Fibroblast of skin of right quadriceps (primary cell): ENCODE data around the gene PDGFC.
A peak's percentile ranks its signal among the peaks of the same experiment; 100 is the strongest.
"Not testable (repeated sequence)": the region's sequence is repeated elsewhere in the genome, so short reads cannot be mapped to it uniquely, and the experiment has no call there.

ENCODE experiments used
- DNase-seq: peaks from one replicate; pipeline ENCODE4 v3.0.0-alpha.2; 2013

The PDGFC gene

DNA sequence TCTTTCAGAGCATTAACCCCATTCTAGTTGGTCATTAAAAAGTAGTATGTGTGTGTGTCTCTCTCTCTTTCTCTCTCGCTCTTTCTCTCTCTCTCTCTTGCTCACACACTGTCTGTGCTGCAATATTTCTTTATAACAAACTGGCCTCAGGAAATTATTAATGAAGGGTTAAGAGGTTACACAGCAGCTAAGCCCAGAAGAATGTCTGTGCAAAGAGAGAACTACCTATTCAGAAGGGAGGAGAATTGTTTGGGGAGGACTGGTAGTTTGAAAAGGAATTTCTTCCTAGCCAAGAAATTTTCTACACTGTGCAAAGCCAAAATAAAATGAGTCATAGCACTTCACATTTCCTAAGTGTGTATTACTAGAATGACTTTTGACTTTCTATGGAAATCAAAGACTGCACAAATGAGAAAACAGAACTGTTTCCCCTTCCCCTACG lies 22.2 kb downstream of the PDGFC start:
- peak; percentile 83 for DNase-seq

DNA sequence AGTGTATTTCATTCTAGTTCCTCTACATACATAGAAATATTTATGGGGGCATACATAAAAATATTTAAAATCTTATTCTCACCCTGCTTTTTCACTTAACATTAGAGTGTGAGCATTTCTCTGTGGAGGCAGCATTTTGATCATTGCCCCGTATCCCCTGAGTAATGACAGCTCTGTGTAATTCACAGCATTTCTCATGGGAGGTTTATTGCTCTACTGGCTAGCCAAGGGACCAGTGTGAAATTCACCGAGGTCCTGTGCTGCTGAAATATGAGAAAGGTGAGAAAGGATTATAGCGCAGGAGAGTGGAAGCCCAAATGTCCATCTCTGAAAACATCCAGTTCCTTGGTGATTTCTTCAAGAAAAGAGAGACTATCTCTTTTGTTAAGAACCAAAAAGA lies 22.9 kb downstream of the PDGFC start:
- no peak for DNase-seq

DNA sequence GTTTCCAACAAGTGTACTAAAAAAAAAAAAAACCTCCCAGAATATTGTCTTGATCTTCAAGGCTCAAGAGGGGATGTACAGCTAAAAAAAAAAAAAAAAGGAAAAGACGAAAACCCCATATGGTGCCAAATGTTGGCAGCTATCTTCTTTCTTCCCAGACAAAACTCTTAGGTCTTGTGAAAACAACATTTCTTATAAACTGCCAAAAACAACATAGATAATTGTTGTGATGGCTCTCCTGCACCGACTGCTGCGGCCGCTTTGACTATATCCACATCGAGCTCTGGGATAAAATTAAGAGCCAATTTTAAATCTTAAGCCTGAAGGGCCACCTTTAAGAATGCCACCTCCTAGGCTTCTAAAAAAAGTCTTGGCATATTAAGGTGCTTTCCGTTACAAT lies 23.5 kb downstream of the PDGFC start:
- no peak for DNase-seq

DNA sequence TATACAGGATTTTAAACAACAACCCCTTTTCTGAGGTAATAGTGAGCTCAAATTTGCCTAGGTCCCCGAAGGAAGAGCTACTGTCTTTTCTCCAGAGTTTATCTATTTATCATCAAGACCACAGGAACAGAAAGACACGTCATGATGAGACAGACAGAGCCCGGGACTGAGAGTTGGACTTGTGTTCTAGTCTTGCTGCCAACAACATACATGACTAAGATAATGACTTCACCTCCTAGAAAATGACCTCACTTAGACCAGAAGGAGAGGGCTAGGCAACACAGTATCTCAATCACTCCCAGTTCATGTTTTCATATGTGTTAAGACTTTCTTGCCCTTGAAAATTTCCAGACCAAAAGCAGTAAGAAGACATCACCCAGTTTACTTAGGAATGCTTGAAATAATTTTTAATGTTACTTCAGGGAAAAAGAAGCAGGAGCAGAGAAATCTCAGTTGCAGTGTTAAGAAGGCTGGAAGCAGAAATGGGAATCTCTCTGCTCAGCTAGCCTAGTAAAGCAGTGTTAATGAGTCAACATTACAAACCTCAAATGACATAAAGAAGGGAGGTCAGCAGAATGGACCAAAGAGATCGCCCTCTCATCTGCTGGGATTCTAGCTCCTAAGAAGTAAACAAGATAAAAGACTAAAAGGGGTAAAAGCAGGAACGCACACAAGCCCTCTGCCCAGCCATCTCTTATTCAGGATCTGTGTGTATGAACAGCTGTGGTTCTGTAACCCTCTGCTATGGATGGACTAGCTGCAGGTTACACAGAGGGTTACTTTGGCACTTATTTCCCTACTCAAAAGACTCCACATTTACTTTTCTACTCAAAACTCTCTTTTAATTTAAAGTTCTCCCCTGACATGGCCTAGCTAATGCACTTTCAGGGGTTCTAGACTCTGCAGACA lies 24.8 kb downstream of the PDGFC start:
- peak; percentile 98 for DNase-seq

DNA sequence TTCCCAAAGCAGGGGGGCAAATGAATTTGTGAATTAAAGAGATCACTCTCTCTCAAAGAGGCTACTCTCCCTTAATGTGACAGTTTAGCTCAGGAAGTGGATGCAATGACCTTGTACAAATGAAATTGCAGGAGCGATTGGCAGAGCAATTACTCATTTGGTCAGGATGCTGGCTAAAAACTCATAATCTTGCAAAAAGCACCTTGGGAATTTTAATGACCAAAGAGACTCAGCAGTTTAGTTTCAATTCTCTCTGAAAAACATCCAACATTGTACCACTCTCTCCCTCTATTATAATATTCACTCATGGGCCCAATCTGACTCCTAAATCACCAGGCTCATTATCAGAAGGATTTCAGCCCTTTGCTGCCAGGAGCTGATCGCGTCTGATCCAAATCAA lies 26.1 kb downstream of the PDGFC start:
- DNase-seq, result peak; percentile 36

DNA sequence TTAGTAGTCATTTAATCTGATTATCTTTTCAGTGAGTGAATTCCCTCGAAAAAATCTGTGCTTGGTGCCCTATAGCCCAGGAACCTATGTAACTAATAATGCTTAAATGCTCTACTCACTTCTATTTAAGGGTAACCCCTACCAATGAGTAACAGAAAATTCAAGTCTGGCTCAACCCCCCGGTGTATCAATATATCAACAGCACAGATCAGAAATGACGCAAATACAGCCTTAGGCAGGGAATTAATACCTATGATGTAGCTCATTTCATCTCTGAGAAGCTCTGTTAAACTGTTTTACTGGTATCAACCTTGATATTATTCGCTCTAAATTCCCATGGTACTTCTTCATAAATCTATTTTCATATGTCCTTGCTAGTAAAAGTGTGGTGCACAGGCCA lies 28.6 kb downstream of the PDGFC start:
- DNase-seq, result no peak

DNA sequence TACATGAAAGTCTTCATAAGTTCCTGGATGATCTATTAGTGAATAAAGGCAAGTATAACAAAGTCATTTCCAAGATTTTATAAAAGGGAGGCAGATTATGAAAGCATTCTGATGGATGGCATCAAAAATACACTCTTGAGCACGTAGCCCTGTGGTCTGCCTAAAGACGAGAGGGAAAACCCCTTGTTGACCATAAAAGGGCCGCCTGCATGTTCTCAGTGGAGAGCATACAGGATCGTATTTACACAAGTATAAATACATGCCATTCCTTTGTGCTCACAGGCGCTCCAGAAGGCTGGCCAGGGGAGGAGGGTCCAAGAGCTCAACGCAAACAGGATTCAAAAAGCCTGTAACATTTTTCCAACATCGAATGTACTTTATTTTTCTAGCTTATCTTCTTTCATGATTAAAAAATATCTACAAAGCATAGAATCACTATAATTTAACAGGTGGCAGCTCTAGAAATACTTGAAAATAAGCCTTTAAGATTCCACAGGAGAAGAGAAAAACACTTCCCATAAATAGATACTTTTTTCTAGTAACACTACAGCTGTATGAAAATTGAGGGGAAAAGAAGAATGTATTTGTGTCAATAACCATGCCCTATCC lies 29.6 kb downstream of the PDGFC start:
- DNase-seq, result peak; percentile 95

DNA sequence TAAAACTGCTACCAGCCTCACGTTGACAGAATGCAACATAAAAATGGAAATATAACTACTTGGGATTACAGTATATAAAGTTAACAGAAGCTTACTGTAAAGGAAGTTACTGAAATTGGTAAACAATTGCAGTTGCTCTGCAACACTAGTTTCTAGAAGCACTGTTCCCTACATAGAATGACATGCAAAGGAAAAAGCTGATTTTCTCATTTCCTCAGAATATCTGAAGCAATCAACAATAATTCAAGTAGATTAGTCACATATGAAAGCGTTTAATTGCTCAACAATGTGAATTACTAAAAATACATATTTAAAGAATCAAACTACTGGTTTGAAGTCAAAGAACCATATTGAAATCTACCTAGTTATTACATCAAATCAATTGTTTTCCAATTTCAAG lies 31.8 kb downstream of the PDGFC start:
- DNase-seq, result peak; percentile 43

DNA sequence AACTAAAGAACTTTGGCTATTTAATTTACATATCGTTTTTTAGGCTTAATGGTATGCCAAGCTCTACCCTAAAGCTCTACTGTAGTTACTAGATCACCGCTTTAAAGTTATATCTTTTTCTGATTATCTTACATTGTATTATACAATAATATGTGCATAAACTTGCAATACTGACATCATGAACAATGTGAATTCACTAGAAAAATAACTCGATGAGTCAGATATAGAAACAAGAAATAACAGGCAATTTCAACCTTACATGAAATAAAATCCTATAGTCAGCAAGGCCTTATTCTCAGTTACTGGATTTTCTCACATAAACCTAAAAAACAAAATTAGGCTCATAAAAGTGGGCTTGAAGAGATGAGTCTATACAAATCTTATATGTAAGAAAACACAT lies 32.5 kb downstream of the PDGFC start:
- DNase-seq, result no peak

DNA sequence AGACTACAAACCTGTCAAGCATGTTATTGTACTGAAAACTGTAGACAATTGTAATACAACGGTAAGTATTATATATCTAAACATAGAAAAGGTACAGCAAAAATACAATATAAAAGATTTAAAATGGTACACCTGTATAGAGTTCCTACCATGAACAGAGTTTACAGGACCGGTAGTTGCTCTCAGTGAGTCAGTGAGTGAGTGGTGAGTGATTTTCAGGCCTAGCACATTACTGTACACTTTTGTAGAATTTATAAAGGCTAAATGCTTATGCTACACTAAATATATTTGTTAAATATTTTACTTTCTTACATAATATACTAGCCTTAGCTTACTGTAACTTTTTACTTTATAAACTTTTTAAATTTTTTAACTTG lies 37.4 kb downstream of the PDGFC start:
- no peak for DNase-seq

DNA sequence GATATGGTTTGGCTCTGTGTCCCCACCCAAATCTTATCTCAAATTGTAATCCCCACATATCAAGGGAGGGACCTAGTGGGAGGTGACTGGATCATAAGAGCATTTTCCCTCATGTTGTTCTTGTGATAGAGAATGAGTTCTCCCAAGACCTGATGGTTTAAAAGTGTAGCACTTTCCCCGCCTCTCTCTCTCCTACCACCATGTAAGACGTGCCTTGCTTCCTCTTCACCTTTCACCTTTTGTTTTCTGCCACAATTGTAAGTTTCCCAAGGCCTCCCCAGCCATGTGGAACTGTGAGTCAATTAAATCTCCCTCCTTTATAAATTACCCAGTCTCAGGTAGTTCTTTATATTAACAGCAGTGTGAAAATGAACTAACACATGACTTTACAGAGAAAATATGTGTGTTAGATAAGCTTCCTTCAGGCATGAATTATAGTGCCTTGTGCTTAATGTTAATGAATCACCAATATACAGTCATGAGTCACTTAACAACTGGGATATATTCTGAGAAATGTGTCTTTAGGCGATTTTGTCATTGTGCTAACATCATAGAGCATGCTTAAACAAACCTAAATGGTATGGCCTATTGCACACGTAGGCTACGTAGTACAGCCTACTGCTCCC lies 37.9 kb downstream of the PDGFC start:
- peak; percentile 94 for DNase-seq

DNA sequence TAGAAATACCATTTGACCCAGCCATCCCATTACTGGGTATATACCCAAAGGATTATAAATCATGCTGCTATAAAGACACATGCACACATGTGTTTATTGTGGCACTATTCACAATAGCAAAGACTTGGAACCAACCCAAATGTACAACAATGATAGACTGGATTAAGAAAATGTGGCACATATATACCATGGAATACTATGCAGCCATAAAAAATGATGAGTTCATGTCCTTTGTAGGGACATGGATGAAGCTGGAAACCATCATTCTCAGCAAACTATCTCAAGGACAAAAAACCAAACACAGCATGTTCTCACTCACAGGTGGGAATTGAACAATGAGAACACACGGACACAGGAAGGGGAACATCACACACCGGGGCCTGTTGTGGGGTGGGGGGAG lies 39.2 kb downstream of the PDGFC start:
- not testable (repeated sequence) for DNase-seq

DNA sequence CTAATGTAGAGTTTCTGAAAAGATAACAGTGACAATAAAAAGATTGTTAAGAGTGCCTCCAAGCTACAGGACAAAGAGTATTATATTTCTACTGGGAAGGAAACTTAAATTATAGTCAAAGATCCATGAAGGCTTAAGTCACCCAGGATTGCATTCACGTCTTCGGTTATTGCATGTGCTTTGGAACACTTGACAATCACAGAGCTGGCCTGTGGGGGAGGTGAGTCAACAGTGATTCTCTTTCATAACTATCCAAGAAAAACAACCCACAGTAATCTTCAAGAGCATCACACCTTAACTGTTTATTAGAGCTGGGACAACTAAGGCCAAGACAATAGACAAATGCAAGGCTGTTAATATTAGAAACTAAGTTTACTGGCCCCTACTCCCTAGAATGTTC lies 40.3 kb downstream of the PDGFC start:
- peak; percentile 78 for DNase-seq

DNA sequence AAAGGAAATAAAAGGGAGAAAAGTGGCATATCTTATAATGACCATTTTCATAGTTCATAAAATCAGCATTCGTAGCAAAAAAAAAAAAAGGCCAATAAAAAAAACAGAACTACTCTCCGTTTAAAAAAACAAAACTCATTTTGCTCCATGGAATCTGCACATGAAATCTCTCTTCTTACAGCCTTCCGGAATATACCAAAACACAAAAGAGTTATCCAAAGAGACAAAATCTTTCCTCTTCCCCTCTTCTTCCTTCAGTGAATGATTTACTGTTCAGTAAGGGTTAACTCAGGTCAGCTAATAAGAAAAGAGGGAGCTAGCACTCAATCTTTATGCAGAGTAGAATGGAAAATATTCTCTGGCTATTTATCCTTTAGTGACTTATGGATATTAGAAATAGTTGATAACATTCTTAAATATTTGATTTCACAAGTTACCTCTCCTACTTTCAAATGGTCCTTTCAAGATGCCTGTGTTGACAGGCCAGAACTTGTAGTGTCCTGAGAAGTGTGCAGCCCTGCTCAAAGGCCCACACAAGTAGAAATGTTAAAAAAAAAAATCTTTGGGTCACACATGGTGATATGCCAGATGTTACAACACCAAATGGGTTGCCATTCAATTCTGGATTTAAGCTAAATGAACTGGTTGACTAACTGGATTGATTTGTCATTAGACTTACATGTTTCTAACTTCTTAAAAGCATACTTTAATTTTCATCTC lies 42.1 kb downstream of the PDGFC start:
- no peak for DNase-seq

DNA sequence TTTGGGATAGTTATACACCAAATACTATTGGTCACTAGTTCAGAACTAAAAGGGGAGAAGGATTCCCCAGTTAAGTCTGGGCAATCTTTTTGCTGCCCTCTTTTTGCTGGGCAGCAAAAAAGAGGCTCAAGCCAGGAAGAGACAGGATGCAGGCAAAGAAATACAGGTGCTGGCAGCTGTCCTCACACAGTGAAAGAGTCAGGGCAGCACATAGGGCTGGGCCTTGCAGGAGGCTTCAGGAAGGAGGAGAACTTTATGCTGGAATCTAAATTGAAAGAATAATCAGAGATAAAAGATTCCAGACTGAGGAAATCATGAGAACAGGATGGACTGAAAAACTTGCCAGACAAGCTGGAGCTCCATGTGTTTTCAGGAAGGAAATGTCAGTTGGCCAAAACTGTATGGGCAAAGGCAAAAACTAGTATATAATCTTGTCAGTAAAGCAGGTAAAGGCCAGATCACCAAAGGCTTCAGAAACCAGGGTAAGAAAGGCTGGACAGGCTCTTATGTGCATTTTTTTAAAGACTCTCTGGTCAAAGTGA lies 46.8 kb downstream of the PDGFC start:
- DNase-seq, result no peak

DNA sequence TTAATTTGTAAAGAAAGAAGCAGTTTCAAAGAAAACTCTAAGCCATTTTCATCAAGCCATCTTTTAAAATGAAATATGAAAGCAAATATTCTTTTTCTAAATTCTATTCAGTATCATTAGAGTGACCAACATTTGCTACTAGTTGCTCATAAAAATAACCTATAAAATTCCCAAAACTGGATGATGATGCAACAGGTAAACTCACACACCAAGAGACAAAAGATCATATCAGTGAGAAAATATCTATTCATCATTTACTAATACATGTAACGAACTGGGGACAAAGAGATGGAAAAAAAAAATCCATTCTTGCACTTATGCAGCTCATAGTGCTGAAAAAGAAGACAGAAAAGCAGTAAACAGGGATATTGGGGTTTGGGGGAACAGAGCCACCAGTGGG lies 48.1 kb downstream of the PDGFC start:
- DNase-seq, result no peak

DNA sequence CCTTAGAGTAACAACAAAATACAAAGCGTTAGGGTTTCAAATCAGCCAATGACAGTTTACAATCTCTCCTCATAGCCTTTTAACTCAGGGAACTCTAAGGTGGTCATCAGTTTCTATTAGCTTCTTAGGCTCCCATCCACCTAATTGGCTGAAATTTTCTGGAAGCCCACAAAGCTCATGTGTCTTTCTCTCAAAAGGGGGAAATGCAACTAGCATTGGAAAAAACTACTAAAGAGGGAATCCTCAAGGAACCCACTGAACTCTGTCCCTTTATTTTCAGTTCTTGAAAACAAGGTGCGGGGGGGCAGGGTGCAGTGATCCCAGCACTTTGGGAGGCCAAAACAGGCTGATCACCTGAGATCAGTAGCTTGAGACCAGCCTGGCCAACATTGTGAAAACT lies 56.4 kb downstream of the PDGFC start:
- DNase-seq, result no peak

DNA sequence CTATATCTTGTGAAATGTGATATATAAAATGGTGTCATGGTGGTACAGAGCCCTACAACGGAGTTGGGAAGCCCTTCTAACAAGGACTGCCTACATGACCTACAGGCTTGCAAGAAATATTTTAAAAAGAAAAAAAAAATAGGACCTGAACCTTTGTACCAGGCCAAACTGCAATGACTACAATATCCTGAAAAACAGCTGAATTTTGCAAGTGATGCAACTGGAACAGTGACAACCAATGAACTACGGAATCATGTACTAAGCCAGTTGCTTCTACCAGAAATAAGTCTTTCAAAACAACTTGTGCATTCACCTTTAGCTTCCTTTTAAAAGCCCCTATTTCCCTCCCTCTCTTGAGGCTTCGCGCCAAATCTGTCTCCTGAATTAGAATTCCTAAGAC lies 58.4 kb downstream of the PDGFC start:
- no peak for DNase-seq

DNA sequence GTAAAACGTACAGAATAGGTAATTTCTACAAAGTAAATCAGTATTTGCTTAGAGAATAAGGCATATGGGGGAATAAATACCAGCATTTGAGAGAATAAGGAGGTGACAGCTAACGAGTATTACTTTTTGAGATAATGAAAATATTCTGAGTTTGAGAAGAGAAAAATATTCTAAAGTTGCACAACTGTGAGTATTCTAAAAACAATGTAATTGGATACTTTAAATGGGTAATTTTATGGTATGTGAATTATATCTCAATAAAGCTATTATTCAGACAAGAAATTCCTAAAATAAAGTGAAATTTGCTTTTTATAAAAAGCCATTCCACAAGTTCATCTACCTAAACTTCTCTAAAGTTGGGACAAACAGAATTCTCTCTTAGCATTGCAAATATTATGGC lies 62.6 kb downstream of the PDGFC start:
- DNase-seq, result no peak

DNA sequence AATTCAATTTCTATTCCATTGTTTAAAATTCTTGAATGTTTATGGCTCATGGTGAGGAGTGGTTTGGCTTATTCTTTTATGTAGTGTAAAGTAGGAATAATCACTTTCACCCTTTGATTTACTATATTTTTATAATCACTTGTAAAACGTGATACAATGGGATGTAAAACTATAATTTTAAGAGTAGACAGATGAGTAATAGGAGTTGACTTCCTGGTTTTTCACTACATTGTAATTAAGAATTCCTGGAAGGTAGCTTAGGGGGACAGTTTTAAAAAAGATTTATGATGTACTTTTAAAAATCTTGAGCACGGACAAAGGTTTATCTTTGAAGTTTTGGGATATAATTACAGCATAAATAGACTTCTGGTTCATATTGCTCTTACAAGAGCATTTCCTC lies 65.3 kb downstream of the PDGFC start:
- no peak for DNase-seq

DNA sequence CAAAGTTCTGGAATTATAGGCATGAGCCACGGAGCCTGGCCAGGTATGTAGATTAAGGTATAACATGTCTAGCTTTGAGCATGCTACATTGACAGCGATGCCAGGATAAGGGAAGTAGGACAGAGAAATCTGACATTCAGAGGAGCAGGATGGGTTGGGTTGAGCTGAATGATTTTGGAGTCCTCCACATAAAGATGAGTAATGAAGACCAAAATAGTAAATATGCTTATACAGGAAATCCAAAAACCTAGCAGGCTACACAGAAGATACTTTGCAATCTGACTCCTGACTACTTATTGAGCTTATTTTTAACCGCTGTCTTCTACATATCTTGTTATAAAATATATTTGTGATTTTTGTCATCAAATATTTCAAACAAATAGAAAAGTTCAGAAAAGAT lies 69.7 kb downstream of the PDGFC start:
- peak; percentile 46 for DNase-seq

DNA sequence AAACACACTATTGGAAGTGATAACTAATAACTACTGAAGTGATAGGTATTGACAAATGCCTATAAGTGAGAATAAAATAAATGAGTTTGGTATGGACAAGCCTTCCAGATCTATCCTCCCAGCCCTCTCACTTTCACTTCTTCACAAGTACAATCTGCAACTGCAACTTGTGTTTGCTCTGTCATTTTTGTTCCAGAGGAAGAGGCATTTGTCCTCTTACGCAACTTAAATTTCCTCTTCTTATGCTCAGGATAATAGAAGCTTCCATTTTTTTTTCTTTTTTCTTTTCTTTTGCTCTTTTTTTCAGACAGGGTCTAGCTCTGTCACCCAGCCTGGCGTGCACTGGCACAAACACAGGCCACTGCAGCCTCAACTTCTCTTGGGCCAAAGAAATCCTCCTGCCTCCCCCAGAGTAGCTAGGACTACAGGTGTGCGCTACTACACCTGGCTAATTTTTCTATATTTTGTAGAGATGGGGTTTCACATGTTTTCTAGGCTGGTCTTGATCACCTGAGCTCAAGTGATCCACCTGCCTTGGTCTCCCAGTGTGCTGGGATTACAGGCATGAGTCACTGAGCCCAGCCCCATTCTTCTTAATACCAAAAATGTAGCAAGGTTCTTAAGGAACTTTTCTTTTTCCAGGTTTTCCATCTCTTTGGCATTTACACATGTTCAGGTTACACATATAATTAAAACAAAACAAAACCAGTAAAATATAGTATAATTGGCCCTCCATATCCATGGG lies 73.1 kb downstream of the PDGFC start:
- DNase-seq, result peak; percentile 7
